GM19438 (cell line): ENCODE measurements around the gene ARSG.
A peak's percentile ranks its signal among the peaks of the same experiment; 100 is the strongest.
"Not testable (repeated sequence)": the region's sequence is repeated elsewhere in the genome, so short reads cannot be mapped to it uniquely, and the experiment has no call there.

ENCODE experiments used
- ATAC-seq: cut with Tn5 transposase; IDR thresholded peaks from one replicate; pipeline ENCODE4 v1.9.1; 2021; ENCODE audit warnings: low read depth; ENCODE audit not compliant: unreplicated experiment

The ARSG gene

DNA sequence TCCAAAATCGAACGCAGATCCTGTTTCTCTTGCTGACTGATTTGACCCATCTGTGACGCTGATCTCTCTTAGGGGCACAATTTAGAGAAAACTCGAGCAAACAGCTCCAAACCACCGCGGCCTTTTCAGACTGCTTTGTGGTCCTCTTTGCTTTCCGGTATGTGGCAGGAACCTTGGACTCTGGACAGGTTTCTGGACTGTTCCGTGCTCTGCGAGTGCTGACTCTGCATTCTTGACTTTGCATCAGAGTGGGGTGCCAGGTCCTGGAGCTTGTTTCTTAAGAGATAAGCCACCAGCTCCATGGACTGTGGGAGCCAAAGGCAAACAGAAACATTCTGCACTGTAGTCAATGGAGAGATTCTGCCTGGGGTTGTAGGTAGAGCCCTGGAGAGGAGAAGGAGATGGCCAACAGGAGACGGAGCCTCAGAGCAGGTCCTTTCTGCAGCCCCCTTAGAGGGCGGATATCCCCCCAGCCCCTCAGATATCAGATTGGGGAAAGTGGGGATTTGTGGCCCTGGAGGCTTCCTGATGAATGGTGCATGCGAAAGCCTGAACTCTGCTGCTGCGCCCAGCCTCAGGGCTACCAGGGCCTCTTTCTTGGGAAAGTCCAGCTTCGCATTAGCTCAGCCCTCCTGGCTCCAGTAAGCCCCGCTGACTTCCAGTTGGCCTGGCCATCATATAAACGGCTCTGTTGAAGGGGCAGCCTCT is 100.4 kb downstream of the ARSG start:
- ATAC-seq: no peak

DNA sequence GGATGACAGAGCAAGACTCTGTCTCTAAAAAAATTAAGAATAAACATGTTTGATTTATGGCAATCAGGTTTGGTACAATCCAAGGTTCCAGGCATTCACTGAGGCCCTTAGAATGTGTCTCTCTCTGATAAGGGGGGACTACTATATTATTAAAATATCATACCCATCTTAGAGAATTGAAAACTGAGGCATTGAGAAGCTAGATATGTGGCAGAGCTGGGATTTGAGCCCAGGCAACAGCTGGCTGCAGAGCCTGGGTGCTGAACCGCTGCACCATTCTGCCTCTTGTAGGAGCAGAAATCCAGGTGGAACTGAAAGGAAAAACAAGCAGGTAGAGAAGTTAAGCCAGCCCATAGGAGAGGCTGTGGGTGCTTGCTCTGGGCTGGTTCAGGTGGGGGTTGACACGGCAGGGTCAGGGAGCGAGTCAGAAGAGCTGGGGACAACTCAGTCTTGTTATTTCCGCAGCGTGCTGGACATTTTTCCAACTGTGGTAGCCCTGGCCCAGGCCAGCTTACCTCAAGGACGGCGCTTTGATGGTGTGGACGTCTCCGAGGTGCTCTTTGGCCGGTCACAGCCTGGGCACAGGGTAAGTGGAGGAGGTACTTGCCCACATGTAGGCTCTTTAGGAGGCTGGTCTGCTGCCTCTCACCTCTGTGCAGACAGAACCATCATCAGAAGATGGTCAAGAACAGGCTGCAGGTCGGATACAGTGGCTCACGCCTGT is 103.5 kb downstream of the ARSG start:
- no peak for ATAC-seq

DNA sequence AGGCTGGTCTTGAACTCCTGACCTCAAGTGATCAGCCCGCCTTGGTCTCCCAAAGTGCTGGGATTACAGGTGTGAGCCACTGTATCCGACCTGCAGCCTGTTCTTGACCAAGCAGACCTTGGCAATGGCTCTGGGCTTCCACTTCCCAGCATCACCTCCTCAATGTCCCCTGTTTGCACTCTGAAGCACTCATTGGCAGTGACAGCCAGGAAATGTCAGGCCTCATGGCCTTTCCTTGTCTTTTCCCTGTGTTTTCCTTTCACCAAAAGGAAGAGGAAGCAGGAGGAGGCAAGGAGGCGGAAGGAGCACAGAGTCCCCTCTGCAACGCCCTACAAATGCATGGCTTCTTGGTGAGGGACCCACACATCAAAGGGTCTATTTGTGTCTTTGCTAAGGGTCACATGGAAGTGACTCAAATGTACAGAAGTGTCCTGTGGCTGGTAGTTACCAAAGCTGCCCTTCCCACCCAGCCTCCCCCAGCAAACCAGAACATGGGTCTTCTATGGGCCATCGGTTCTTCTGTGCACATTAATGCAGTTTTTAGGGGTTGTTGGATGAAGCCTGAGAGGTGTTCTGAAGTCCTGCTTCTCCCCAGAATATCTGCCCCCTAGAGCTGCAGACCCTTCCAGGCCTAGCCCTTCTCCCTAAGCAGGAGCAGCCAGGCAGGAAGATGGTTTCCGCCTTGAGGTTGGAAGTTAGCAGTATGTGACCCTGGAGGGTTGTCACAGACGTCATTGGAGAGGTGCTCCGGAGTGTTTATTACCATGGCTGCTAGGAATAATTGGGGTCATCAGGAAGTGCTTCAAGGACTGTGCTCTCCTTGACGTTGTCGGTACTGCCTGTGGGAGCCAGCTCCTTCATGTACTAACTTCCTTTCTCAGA is 105.2 kb downstream of the ARSG start:
- ATAC-seq: no peak

DNA sequence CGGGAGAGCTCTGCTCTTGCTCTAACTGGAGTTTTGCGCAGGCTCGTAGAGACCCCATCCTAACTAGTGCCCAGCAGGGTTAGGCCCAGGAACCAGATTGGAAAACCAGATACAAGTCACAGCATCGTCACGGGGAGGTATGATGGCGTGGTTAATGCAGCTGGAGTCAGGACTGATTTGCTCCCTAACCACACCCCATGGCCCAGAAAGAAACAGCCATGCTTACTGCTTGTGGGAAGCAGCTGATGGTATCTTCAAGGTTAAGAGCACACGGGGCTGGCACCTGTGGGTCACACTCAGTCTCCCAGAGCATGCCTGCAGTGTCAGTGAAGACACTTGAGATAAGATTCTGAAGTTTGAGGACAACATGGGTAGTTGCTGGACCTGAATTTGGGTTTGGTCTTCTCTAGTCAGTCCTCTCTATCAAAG is 105.8 kb downstream of the ARSG start:
- ATAC-seq: no peak

DNA sequence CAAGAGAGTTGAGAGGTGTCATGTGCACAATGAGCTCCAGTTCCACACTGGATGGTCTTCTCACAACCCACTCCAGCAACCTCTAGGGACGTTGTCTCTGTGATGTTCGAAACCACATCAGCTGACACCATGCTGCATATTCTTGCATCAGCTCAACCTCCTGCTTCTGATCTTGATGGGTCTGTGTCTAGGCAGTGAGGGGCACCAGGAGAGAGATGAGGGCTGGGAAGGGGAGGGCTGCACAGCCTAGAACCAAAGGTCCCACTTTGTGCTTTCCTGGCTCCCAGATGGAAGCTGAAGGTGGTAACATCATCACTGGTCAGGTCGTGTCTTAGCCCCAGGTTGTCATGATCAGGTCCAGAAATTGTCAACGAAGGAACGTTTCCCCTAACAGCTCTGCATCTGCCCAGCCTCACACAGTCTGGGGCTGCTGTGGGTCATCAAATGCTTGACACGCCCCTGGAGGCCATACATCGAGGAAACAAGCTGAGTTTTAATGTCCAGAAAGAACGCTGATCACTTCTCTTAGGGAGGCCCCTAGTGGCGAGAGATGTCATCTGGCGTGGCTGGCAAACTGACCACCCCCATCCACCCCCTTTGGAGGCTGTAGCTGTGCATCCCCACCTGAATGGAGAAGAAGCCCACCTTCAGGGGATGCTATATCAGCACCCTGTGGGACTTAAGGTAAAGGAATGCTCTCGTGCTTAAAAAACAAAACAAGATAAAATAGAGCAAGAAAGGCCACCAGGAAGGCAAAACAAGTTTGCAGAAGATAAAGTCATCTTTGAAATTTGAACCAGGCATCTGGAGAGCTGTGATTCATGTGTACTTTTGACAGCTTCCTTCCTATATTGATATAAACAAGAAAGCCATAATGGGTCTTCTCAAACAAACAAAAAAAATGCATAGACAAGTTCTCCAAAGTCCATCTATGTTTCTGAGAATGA is 107.7 kb downstream of the ARSG start:
- ATAC-seq: peak; percentile 86

GRCh38 chr17:68399638-68400403 is 108.5 kb downstream of the ARSG start:
- no peak for ATAC-seq

DNA sequence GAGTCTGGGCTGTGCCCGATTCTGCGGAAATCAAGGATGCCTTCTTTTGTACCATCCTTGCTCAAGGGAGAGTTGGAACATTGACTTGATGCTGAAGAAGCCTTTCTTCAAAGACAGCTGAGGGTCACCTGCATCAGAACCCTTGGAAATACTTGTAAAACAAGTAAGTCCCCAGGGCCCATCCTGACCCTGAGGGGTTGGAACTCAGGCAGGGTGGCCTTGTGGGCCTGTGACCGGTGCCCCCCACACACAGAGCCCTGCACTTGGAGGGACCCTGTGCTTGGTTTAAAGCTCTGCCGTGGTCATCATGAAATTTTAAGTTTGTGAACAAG is 109.1 kb downstream of the ARSG start:
- ATAC-seq: no peak

- no peak for ATAC-seq
Measured at GRCh38 chr17:68401288-68401687, 110.0 kb downstream of the ARSG start.

- ATAC-seq: no peak
Measured at GRCh38 chr17:68403122-68403521, 111.8 kb downstream of the ARSG start.

DNA sequence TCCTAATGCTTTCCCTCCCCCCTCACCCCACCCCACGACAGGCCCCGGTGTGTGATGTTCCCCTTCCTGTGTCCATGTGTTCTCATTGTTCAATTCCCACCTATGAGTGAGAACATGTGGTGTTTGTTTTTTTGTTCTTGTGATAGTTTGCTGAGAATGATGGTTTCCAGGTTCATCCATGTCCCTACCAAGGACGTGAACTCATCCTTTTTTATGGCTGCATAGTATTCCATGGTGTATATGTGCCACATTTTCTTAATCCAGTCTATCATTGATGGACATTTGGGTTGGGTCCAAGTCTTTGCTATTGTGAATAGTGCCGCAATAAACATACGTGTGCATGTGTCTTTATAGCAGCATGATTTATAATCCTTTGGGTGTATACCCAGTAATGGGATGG is 112.5 kb downstream of the ARSG start:
- not testable (repeated sequence) for ATAC-seq

DNA sequence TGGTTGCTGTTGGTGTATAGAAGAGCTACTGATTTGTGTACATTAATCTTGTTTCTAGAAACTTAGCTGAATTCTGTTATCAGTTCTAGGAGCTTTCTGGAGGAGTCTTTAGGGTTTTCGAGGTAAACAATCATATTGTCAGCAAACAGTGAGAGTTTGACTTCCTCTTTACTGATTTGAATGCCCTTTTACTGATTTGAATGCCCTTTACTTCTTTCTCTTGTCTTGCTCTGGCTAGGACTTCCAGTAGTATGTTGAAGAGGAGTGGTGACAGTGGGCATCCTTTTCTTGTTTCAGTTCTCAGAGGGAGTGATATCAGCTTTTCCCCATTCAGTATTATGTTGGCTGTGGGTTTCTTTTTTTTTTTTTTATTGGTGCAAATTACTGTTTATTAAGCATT is 116.4 kb downstream of the ARSG start:
- ATAC-seq: not testable (repeated sequence)

DNA sequence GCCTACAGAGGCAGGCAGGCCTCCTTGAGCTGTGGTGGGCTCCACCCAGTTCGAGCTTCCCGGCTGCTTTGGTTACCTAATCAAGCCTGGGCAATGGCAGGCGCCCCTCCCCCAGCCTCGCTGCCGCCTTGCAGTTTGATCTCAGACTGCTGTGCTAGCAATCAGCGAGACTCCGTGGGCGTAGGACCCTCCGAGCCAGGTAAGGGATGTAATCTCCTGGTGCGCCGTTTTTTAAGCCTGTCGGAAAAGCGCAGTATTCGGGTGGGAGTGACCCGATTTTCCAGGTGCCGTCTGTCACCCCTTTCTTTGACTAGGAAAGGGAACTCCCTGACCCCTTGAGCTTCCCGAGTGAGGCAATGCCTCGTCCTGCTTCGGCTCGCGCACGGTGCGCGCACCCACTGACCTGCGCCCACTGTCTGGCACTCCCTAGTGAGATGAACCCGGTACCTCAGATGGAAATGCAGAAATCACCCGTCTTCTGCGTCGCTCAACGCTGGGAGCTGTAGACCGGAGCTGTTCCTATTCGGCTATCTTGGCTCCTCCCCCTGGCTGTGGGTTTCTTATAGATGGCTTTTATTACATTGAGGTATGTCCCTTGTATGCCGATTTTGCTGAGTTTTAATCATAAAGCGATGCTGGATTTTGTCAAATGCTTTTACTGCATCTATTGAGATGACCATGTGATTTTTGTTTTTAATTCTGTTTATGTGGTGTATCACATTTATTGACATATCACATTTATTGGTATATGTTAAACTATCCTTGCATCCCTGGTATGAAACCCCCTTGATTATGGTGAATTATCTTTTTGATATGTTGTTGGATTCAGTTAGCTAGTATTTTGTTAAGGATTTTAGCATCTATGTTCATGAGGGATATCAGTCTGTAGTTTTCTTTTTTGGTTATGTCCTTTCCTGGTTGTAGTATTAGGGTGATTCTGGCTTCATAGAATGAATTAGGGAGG is 122.6 kb downstream of the ARSG start:
- not testable (repeated sequence) for ATAC-seq

GRCh38 chr17:68414901-68415300 is 123.6 kb downstream of the ARSG start:
- not testable (repeated sequence) for ATAC-seq

GRCh38 chr17:68417317-68417716 is 126.0 kb downstream of the ARSG start:
- no peak for ATAC-seq

DNA sequence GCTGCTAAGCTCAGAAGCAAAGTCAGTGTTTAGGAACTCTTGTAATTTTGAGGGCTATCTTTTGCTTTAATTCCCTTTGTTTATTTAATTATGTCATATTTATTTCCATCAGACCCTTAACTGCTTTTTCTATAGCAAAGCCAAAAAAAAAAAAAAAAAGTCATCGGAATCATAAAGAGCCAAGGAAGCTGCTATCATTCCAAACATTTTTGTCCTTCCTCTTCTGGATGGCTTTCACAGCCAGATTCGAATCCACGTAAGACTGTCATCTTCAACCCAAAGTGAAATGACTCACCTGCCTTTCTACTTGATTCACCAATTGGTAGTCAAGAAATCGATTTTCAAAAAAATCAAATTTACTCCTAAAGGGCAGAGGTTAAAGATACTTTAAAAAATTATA is 127.6 kb downstream of the ARSG start:
- no peak for ATAC-seq

DNA sequence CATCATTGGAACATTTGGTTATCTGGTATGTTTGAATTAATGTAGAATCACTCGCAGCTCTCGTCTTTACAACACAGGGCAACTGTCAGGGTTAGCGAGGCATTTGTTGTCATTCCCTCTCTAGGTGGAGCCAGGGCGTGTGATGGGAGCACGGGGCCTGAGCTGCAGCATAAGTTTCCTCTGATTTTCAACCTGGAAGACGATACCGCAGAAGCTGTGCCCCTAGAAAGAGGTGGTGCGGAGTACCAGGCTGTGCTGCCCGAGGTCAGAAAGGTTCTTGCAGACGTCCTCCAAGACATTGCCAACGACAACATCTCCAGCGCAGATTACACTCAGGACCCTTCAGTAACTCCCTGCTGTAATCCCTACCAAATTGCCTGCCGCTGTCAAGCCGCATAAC is 128.8 kb downstream of the ARSG start:
- ATAC-seq: no peak

GRCh38 chr17:68421486-68421885 is 130.2 kb downstream of the ARSG start:
- ATAC-seq: no peak

GRCh38 chr17:68422821-68423220 is 131.5 kb downstream of the ARSG start:
- no peak for ATAC-seq
